Panc1 (cell line): ENCODE data around the gene LRBA. TPM values are rescaled to one million over a fixed set of nuclear protein-coding genes. Genes with fewer than 3 reads are reported as not detected.

Source experiments
- ATAC-seq: fragments of 200-7000 bp; cut with Tn5 transposase; 2 replicates; pipeline ENCODE4 v1.9.1; 2020; ENCODE audit warnings: mild to moderate bottlenecking, moderate library complexity
- BruUV-seq: library from RNA; stranded (reverse); fragments of 400-500 nt; replicated peaks from 2 replicates; lab custom pipeline; 2021; lab: Mats Ljungman, UMichigan
- CTCF ChIA-PET: fragments of 300-600 bp; sonication (Branson Sonifier 250); formaldehyde crosslinking; loops from one replicate; lab custom pipeline; 2022; ENCODE audit warnings: antibody characterized with exemption; lab: Charles Lee
- POLR2A ChIA-PET: fragments of 300-600 bp; sonication (Branson Sonifier 250); formaldehyde crosslinking; loops from one replicate; lab custom pipeline; 2022; ENCODE audit warnings: antibody characterized with exemption; lab: Charles Lee
- DNase-seq: peaks from one replicate; pipeline ENCODE4 v3.0.0-alpha.2; 2010; ENCODE audit warnings: low read depth, low spot score
- H3K27ac ChIP-seq: 2 replicates; pipeline ENCODE4 v1.5.1; 2011; ENCODE audit warnings: mild to moderate bottlenecking, low read length, inconsistent platforms
- H3K27me3 ChIP-seq: fragments of 200-500 bp; sonication (Bioruptor generic); 2 replicates; pipeline ENCODE4 v1.6.0; 2014; ENCODE audit warnings: low read length, inconsistent platforms; ENCODE audit not compliant: control insufficient read depth, insufficient read depth
- H3K36me3 ChIP-seq: fragments of 200-500 bp; sonication (Bioruptor generic); 2 replicates; pipeline ENCODE4 v1.5.1; 2014; ENCODE audit warnings: inconsistent platforms, mild to moderate bottlenecking, low read length, moderate library complexity; ENCODE audit not compliant: control insufficient read depth, insufficient read depth
- H3K4me1 ChIP-seq: 2 replicates; pipeline ENCODE4 v1.5.1; 2011; ENCODE audit warnings: inconsistent platforms, mild to moderate bottlenecking, low read length, moderate library complexity; ENCODE audit not compliant: control insufficient read depth, insufficient read depth
- H3K4me3 ChIP-seq, 2 experiments: 2 replicates each; pipeline ENCODE4 v1.5.1; 2011 to 2012; ENCODE audit warnings: low read depth in 2 of 2, low read length in 2 of 2, mild to moderate bottlenecking in 2 of 2, inconsistent platforms in 1 of 2, moderate library complexity in 1 of 2
- H3K9me3 ChIP-seq: fragments of 200-500 bp; sonication (Bioruptor generic); 2 replicates; pipeline ENCODE4 v1.5.1; 2014; ENCODE audit warnings: low read depth, mild to moderate bottlenecking, inconsistent platforms, low read length, moderate library complexity; ENCODE audit not compliant: control insufficient read depth, insufficient read depth
- POLR2AphosphoS5 ChIP-seq: IDR thresholded peaks from 2 replicates; pipeline ENCODE4 v1.6.1; 2012; ENCODE audit warnings: mild to moderate bottlenecking, low read depth, low read length, moderate library complexity
- SIN3A ChIP-seq: IDR thresholded peaks from 2 replicates; pipeline ENCODE4 v1.6.1; 2012; ENCODE audit warnings: low read depth, mild to moderate bottlenecking, low read length, moderate library complexity, borderline replicate concordance; ENCODE audit not compliant: insufficient read depth
- TCF7L2 ChIP-seq: IDR thresholded peaks from 2 replicates; pipeline ENCODE4 v1.6.1; 2011; ENCODE audit warnings: mild to moderate bottlenecking, low read depth, low read length, inconsistent platforms
- in situ Hi-C: cut with HindIII; loops from 2 replicates; pipeline ENCODE4 v1.10.0; 2016; ENCODE audit warnings: low sequenced_read_pairs, low pct_unique_long_range_greater_than_20kb
- intact Hi-C: fragments of 100-400 bp; cut with micrococcal nuclease; formaldehyde crosslinking; loops from one replicate; pipeline ENCODE4 v1.10.0; 2022; ENCODE audit not compliant: unreplicated experiment
- total RNA-seq: library from RNA; stranded (reverse); gene quantifications from one replicate; pipeline ENCODE4 v1.2.1, GENCODE V29; 2021; ENCODE audit not compliant: unreplicated experiment
- TF ChIP-seq, protein P1 (sequence below), 2 experiments: IDR thresholded peaks; 2 replicates each; pipeline ENCODE4 v1.6.1; 2011 to 2012; ENCODE audit warnings: low read depth in 2 of 2, control low read depth in 1 of 2, low read length in 1 of 2, mild to moderate bottlenecking in 1 of 2, moderate library complexity in 1 of 2; ENCODE audit not compliant: insufficient read depth in 1 of 2
- TF ChIP-seq, protein P2 (sequence below): fragments of 450-650 bp; IDR thresholded peaks from 2 replicates; pipeline ENCODE4 v1.5.1; 2017; ENCODE audit warnings: mild to moderate bottlenecking

Gene LRBA
- total RNA-seq, 1 experiment from 2014 or later, result 26.4 TPM

DNA sequence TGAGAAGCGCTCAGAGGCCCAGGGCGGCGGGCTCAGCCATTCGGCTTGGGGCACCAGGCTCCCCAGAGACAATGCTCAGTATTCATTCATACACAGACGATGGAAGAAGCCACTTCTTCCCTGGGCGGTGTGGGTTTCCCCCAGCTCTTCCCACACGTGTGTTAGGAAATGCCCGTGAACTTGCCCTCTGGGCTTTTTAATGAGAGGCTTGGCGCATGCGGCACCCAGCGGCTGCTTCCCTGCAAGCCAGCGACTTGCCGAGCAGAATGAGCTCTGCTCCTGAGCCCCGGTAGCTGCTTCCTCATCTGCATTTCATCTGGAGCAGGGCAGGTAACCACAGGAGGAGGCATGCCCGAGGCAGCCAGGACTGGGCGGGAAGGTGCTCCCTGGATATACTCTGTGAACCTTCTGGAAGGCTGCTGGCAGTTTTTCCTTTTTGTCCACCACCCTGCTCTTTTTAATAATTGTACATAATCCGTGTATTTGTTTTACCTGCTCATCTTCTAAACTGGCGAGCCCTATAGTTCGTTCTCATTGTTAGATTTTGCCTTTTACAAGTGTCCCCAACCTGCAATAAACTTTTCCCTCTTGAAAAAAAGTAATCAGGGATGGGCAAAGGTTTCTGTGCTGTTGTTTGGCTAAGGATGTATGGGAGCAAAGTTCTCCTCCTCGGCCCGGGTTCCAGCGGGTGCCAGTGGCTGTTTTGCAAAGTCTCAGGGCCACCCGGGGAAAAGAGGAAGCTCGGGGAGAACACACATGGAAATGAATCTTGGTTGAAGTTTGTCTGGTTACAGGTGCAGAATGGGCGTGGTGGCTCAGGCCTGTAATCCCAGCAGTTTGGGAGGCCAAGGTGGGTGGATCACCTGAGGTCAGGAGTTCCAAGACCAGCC, 758.0 kb downstream of the LRBA start:
- H3K27ac ChIP-seq, result no peak overlapping the region
- intact Hi-C loops (no loop called here), in situ Hi-C loops (no loop called here)
- POLR2A ChIA-PET, result no interaction called here
- H3K4me3 ChIP-seq, result no peak overlapping the region
- no peak for TF ChIP-seq TCF7L2
- no peak for TF ChIP-seq POLR2AphosphoS5
- TF ChIP-seq SIN3A, result no peak
- CTCF ChIA-PET, result no interaction called here
- DNase-seq, result no peak
- ATAC-seq, result no peak
- no TSS peak for BruUV-seq
- no peaks in the 10 kb centered on the region for H3K27me3 ChIP-seq
- H3K36me3 ChIP-seq, result no peaks in the 10 kb centered on the region
- no peaks in the 10 kb centered on the region for H3K9me3 ChIP-seq
- H3K4me1 ChIP-seq, result no peaks in the 10 kb centered on the region

DNA sequence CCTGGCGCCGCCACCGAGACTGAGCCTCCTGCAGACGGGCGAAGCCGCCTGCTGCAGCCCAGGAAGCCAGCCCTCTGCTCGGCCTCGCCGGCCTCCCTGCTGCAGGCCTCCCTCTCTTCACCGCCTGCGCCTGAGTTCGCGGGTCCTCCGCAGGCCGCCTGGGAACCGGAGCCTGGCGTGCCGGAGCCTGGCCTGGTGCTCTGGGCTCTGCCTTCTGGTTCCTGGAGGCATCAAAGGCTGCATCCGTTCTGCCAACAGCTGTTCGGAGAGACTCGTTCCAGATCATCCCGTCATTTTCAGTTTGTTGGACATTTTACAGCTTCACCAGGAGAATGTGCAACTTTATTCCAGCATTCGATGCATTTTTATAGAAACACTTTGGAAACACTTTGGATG, 758.9 kb downstream of the LRBA start:
- BruUV-seq, result no TSS peak
- in situ Hi-C loops (no loop called here), intact Hi-C loops (no loop called here)
- Histone ChIP-seq H3K4me1 (no peaks in the 10 kb centered on the region), H3K9me3 (no peaks in the 10 kb centered on the region), H3K27me3 (no peaks in the 10 kb centered on the region), H3K4me3 (no peak overlapping the region), H3K27ac (no peak overlapping the region), H3K36me3 (no peaks in the 10 kb centered on the region)
- no peak for DNase-seq
- CTCF ChIA-PET, result no interaction called here
- no peak for ATAC-seq
- TF ChIP-seq, protein P1, sequence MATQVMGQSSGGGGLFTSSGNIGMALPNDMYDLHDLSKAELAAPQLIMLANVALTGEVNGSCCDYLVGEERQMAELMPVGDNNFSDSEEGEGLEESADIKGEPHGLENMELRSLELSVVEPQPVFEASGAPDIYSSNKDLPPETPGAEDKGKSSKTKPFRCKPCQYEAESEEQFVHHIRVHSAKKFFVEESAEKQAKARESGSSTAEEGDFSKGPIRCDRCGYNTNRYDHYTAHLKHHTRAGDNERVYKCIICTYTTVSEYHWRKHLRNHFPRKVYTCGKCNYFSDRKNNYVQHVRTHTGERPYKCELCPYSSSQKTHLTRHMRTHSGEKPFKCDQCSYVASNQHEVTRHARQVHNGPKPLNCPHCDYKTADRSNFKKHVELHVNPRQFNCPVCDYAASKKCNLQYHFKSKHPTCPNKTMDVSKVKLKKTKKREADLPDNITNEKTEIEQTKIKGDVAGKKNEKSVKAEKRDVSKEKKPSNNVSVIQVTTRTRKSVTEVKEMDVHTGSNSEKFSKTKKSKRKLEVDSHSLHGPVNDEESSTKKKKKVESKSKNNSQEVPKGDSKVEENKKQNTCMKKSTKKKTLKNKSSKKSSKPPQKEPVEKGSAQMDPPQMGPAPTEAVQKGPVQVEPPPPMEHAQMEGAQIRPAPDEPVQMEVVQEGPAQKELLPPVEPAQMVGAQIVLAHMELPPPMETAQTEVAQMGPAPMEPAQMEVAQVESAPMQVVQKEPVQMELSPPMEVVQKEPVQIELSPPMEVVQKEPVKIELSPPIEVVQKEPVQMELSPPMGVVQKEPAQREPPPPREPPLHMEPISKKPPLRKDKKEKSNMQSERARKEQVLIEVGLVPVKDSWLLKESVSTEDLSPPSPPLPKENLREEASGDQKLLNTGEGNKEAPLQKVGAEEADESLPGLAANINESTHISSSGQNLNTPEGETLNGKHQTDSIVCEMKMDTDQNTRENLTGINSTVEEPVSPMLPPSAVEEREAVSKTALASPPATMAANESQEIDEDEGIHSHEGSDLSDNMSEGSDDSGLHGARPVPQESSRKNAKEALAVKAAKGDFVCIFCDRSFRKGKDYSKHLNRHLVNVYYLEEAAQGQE (IDR thresholded peaks at IDR 0.05; ENCODE audit: insufficient read depth in 1 of 2, low read depth in 2 of 2, low read length in 1 of 2), result no peak
- TF ChIP-seq, protein P2, sequence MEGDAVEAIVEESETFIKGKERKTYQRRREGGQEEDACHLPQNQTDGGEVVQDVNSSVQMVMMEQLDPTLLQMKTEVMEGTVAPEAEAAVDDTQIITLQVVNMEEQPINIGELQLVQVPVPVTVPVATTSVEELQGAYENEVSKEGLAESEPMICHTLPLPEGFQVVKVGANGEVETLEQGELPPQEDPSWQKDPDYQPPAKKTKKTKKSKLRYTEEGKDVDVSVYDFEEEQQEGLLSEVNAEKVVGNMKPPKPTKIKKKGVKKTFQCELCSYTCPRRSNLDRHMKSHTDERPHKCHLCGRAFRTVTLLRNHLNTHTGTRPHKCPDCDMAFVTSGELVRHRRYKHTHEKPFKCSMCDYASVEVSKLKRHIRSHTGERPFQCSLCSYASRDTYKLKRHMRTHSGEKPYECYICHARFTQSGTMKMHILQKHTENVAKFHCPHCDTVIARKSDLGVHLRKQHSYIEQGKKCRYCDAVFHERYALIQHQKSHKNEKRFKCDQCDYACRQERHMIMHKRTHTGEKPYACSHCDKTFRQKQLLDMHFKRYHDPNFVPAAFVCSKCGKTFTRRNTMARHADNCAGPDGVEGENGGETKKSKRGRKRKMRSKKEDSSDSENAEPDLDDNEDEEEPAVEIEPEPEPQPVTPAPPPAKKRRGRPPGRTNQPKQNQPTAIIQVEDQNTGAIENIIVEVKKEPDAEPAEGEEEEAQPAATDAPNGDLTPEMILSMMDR, result no peak
- TF ChIP-seq SIN3A (no peak), TCF7L2 (no peak), POLR2AphosphoS5 (no peak)
- POLR2A ChIA-PET, result no interaction called here

DNA sequence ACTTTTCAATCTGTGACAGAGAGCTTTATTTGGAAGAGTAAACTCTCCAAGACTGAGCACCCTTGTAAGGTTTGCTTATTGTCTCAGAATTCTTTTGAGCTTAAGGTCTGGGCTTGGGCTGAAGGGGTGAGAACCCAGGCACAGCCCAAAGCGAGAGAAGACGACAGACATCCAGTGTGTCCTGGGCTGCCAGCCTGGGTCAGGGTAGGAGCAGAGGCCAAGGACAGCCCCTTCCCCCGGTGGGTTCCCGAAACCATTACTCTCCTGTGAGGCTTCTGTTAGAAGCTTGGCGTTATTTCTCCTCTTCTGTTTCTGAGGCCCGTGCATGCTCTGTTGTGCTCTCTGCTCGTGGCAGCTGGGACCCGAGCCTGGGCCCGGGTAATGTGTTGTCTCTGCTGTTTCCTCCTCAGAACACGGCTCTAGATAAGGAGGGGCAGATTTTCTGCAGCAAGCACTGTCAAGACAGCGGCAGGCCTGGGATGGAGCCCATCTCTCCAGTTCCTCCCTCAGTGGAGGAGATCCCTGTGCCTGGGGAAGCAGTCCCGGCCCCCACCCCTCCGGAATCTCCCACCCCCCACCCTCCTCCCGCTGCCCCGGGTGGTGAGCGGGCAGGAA, 759.4 kb downstream of the LRBA start:
- CTCF ChIA-PET, result no interaction called here
- in situ Hi-C loops, result no loop called here

More for the DNA sequence above, 759.4 kb downstream of the LRBA start:
- intact Hi-C loops, result no loop called here
- Histone ChIP-seq H3K36me3 (no peaks in the 10 kb centered on the region), H3K9me3 (no peaks in the 10 kb centered on the region), H3K4me3 (no peak overlapping the region), H3K27me3 (no peaks in the 10 kb centered on the region), H3K27ac (no peak overlapping the region), H3K4me1 (no peaks in the 10 kb centered on the region)
- TF ChIP-seq POLR2AphosphoS5, result no peak
- TF ChIP-seq, protein P2, result no peak
- no peak for TF ChIP-seq TCF7L2
- TF ChIP-seq SIN3A, result no peak
- TF ChIP-seq, protein P1 (IDR thresholded peaks at IDR 0.05; ENCODE audit: insufficient read depth in 1 of 2, low read depth in 2 of 2, low read length in 1 of 2), result no peak
- POLR2A ChIA-PET, result no interaction called here
- ATAC-seq (no peak), DNase-seq (no peak)
- no TSS peak for BruUV-seq
